NCI-H748 (cell line): ENCODE results near the gene FGF18.

Source experiments
- DNase-seq: peaks from one replicate; lab custom pipeline; 2025; ENCODE audit not compliant: unreplicated experiment; lab: John Stamatoyannopoulos, UW

Gene FGF18

DNA sequence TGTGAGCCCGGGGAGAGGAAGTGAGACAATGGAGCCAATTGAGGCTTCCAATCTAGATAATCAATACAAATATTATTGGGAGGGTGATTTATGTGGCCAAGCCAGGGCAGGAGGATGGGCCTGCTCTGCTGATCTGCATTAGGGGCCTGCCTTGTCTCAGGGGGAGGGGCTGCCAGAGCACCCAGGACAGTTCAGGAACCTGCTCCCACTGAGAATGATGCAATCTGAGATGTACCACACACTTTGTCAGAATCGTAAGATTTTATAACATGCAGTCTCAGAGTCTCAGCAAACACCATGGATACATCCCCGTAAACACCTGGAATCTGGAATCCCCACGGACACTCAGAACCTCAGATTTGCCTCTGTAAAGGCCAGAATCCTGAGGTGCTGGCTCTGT is 19.3 kb downstream of the FGF18 start:
- DNase-seq = no peak

DNA sequence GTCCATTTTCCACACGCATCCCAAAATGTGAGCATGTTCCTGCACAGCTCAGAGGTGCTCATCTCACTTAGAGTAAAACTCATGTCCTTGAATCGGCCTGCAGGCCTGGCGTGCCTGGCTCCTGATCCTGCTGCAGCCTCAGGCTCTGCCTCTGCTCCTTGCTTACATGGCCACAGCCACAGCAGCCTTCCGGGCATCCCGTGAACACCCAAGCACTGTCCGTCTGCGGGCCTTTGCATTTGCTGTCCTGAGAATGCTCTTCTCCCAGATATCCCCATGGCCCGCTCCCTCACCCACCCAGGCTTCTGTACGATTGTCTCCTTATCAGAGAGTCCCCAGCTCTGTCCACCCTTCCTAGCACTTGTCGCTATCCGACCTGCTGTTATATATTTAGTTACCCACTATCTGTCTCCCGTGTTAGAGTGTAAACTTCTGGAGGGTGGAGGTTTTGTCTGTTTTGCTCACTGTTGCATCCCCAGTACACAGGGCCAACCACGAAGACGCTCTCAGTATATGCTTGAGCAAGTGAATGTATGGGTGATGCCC is 21.9 kb downstream of the FGF18 start:
- DNase-seq = no peak

DNA sequence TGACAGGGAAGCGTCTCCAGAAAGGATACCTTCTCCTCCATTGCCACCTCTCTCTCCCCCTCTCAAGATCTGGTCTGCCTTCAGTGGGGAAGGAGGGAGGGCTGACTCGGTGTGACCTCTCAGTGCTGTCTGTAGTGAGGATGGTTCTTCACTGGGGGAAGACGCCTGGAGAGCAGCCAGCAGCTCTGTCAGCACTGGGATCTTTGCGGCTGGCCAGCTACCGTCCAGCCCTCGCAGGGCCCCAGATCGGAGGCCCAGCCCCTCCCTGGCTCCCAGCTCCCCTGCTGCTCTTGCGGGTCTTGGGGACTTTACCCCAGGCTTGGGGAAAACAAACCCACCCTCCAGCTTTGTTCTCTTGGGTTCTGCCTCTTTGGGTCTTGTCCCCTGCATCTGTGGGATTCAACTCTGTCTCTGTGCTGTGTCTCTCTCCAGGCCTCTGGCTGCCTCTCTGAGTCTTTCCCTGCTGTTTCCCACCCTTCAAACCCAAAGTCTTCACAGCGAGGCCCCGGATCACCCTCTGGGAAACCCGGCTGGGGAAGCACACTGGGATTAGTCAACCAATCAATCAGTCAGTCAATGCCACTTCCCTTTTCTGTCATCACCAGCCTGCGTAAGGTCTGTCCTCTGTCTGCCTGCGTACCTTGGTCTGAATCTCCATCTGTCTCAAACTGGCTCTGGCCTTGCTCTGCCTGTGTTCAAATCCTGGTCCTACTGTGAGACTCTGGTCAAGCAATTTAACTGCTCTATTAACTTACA is 23.0 kb downstream of the FGF18 start:
- no peak for DNase-seq

DNA sequence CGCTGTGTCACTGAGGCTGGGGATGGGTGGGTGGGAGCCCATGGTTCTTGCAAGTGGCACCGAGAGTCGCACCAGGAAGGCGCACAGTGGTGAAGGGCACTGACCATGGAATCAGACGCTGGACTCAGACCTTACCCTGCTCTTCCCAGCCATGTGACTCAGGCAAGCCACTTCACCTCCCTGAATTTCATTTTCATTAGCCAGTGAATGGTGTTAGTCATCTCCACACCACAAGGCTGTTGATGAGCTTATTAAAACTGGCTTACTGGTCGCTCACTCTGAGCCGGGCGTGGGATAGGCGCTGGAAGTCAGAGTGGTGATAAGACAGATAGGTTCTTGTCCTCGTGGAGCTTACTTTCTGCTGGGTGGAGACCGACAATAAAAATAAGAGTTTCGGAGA is 25.1 kb downstream of the FGF18 start:
- DNase-seq = no peak

DNA sequence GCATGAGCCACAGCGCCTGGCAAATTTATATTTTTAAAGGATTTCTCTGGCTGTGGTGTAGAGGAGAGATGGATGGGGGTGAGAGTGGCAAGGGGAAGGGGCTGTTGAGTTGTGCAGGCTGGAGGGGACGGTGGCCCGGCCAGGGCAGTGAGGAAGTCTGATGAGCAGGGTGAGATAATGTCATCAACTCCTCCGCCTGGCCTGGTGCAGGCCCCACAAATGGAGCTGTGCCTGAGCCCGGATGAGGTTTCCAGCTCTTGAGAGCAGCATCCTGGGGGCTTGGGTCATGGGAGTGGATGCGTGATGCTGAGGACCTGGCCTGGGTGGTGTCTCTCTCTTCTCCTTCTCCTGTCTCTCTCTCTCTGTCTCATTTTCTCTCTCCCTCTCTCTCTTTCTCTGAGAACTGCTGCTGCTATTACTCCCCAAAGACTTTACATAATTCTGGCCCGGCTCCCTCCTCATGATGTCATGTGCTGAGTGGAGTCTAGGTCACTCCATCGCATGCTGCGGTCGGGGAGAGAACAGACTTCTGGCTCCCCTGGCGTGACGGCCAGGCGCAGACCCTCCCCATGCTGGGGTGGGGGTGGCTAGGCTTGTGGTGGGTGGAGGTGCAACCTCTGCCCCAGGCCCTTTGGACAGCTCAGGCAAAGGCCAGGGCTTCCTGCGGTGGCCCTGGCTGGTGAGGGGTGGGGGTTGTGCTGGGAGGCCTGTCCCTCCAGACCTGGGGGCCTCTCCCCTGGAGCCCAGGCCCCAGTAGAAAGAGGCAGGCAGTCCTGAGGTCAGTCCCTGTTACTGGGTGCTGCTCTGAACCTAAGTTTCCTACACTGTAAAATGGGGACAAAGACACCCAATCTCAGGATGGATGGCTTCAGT is 26.4 kb downstream of the FGF18 start:
- DNase-seq = no peak

DNA sequence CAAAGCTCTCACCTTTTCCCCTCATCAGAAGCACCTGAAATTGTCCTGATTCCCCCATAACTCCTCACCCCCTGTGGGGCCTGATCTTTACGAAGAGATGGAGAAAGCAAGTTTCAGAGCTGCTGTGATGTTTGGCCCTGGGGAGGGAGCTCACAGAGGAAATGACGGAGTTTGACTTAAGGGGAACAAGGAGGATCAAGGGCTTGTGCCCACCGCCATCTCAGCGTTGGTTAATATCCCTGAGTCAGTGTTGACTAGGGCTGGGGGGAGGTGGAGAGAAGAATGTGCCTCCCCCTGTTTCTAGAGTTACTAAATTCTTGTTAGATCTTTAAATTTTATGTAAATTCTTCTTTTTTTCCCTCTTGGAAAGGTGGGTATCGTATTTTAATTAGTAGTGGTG is 27.8 kb downstream of the FGF18 start:
- no peak for DNase-seq

DNA sequence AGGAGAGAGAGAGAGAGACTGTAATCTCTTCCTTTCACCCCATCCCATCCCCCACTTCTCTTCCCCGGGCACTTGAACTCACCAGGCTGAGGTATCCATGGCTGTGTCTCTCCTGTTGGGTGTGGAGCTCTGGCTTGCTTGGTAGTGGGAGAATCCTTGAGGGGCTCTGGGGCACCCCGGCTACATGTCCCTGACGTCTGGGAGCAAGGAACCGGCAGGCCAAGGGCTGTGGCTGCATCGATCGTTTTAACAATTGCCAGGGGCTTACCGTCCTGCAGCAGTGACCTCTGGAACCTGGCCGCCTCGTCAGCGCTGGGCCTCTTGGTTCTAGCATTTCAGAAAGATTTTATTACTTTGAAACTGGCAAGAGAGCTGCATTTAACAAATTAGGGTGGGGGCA is 30.0 kb downstream of the FGF18 start:
- no peak for DNase-seq

DNA sequence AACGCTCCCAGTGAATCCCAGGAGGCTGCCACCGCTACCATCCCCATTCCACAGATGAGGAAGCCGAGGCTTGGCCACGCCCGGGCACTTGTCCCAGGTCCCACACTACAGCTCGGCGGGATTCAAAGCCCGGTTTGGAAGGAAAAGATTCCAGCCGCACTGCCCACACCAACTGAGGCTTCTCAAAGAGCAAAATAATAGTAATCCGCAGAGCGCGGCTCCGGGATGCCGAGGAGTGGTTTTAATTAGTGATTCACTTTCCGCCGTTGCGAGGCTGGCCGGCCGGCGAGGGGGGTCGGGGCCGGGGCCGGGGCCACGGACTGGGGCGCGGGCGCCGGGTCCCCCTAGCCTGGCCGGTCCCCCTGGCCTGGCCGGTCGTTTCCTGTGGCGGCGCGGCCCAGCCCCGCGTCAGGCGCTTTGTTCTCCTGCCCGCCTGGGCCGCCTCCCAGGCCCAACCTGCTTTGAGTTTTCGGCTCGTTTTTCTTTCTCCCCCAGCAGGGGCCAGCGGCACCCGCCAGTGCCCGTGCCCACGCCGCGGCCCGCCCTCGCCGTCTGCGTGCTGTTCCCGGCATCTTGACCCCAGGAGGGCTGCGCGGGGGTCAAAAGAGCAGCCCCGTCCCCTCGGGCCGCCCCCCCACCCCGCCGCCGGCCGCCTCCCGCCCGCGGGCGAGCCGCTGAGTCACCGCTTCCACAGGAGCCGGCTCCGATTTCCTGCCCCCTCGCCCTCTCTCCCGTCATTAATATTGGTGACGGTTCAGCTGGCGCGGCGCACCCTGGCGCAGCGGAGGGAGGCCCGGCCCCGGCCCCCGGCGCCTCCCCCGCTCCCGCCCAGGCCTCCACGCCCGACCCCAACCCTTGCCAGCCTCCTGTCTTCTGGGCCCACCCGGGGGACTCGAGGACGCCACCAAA is 31.2 kb downstream of the FGF18 start:
- no peak for DNase-seq

DNA sequence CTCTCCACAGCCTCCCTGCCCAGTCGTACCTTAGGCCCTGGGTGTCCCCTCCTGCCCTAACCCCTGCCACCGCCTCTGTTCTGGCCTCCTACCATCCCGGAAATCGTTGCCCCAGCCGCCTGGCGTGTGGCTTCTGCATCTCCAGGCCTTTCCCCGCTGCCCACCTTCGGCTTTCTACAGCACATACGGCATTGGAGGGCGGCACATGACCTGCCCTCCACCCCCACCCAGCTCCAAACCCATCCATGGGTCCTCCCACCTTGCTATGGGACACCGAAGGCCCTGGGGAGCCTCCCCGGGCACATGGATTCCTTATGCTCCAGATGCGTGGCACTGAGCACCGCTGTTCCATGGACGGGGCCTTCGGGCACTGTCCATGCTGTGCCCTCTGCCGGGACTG is 32.0 kb downstream of the FGF18 start:
- DNase-seq = no peak

DNA sequence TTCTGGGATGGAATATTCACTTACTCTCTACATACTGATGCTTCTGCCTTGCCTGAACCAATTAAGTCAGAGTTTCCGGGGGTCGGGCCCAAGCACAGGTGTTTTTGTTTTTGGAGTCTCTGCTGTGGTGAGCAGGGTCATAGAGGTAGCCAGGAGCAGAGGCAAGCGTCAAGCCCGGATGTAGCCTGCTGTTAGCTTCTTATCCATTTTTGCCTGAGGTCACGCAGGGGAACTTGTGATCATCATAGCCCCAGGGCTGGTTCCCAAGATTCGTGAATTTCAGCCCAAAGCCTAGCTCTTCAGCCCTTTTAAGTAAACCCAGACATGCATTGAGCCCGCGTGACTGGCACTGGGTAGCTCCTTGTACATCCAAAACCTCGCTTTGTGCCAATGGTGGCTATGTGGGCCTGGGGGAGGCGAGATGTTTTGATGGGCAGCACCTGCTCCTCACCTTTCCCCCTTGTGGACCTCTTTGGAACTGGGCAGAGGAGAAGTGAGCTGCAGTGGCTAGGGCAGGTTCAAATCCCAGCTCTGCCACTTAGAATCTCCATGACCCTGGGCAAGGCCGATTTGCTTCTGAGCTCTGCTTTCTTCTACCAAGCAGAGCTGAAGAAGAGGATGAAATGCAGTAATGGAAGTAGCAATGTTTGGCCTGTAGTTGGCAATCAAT is 33.7 kb downstream of the FGF18 start:
- DNase-seq = no peak

DNA sequence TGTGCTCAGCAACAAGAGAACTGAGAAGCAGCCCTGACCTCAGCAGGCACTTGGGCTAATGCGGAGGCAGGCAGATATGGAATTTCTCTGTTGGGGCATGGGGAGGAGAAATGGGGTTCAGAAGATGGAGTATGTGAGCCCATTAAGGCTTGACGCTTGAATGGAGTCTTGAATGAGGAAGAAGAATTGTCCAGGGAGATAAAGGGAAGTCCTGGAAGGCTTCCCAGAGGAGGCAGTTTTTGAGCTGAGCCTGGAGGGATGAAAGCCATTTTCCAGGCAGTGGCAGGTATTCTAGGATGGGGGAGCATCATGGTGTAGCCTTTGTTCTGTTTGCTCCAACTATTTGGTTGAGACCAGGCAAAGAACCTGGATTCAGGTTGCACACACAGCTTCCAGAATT is 34.5 kb downstream of the FGF18 start:
- DNase-seq = no peak

DNA sequence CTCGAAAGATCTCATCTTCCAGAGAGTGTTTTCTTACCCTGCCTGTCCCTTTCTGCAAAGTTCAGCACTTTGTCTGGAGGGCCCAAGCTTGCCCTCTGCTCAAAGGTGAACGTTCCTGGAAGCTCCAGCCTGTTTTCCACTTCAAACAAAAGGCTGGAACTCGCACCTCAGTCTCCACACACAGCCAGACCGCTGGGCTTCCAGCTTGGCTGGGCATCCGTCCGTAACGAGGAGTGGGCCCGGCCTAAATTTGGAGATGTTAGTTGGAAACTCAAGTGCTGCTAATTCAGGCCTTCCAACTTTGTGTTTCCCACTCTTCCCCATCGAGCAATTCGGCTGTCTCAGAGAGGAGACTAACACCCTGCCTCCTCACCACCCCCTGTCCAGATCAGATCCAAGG is 35.1 kb downstream of the FGF18 start:
- DNase-seq = no peak

DNA sequence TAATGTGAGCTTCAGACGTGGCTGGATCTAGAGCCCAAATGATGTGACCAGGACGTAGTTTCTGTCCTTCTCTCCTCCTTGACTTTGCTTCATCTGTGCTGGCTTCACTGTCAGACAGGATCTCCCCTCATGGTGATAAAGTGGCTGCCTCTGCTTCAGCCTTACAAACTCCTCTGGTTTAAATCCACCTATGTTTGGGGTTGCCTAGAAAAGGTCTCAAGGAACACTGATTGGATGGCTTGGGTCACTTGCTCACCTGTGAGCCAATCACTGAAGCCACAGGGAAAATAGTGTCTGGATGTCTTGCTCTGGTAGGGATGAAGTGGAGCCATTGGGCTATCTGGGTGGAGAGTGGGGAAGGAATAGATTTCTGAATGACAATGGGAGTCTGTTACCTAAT is 36.1 kb downstream of the FGF18 start:
- DNase-seq = no peak

DNA sequence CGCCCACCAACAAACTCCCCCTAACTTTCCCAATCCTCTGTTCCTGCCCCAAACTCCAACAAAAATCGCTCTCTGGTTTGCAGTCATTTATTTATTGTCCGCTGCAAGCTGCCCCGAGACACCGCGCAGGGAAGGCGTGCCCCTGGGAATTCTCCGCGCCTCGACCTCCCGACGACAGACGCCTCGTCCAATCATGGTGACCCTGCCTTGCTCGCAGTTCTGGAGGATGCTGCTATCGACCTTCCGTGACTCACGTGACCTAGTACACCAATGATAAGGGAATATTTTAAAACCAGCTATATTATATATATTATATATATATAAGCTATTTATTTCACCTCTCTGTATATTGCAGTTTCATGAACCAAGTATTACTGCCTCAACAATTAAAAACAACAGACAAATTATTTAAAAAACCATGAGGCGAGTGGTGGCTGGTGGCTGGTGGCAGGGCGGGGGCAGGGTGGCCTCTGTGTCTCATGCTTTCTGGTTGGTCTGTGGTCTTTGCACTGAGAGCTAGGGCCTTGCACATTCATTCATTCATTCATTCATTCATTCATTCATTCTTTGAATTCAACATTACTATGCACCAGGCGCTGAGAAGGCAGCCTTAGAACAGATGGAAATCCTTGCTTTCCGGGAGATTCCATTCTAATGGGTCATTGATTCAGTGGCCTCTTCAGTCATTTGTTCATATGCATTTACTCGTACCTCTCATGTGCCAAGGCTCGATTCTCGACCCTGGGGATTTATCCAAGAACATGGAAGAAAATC is 37.9 kb downstream of the FGF18 start:
- DNase-seq = no peak

DNA sequence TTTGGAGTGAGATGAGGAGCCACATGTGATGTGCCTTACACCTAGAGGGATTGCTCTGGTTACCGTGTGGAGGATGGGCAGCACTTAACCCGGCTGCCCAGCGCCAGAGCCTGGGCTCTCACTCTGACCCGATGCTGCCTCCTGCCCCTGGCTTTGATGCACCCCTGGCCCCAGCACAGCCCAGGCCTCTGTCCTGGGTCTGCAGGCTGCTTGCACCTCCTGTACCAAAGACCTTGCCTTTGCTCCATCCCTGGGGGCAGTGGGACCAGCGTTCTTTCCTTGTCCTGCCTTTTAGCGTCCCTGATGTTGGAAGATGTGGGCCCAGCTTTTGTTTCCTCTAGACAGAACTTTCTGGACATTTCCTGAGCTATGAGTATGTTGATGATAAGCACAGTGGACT is 40.4 kb downstream of the FGF18 start:
- no peak for DNase-seq

DNA sequence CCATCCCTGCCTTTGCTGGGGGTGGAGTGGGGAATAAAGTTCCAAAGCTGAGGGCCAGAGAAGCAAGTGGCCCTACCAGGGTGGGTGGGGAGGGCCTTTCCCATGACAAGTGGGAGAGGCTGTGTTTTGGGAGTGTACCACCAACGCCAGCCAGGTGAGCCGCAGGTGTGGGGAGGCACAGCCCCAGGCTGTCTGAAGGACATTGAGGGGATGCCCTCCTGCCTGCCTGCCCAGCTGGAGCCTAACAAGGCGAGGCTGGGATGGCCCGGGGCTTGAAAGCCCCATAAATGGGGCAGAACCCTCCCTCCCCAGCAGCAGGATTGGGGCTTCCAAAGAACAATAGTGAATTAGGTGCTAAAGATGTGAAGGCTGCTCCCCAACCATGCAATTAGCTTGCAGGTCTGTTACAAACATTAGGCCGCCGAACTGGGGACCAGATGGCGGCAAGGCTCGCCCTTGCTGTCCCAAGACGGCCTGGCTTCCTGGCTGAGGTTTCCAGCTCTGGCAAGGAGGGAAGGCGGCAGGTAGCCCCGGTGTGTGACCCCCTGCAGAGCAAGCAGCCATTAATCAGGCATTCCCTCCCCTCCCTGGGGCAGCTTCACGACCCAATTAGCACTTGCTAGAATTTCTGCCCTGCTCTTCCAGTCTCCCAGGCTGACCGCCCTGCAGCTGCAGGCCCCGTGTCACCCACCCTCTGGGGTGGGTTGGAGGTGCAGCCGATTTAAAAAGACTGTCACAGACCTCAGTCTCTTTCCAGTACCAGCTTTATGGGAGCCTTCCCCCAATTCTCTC is 42.9 kb downstream of the FGF18 start:
- DNase-seq = peak; percentile 28

DNA sequence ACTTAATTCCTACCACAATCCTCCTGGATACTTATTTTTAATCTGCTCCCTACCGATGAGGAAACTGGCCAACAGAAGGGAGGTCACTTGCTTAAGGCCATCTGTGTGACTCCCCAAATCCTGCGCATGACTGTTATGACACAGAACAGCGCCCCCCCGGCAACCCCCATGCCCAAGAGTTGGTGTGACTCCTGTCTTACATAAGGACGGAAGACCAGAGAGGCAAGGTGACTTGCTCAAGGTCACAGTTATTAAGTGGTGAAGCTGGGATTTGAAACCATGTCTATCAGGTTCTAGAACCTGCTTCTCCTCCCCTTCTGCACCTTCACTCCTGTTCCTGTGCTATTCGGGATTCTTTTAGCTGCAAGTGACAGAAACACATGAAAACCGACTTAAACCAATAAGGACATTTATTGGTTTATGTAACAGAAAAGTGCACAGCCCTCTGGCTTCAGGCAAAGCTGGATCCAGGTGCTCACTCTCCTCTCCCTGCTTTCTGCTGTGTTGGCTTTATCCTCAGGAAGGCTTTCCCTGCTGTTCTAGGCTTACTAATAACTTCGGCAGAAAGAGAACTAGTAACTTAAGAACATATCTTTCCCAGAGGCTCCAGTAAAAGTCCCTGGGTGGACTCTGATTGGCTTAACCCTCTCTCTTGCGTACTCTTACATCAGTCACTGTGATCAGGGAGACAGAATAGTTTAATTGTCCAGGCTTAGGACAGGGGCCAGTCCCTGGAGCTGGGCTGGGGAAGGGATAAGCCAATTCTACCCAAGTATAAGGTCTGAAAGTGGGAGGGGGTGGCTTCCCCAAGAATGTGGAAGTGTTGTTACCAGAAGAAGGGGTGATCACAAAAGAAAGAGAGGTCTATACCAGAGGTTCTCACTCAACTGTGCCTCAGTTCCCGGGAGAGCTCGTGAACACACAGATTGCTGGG is 43.7 kb downstream of the FGF18 start:
- DNase-seq = no peak

DNA sequence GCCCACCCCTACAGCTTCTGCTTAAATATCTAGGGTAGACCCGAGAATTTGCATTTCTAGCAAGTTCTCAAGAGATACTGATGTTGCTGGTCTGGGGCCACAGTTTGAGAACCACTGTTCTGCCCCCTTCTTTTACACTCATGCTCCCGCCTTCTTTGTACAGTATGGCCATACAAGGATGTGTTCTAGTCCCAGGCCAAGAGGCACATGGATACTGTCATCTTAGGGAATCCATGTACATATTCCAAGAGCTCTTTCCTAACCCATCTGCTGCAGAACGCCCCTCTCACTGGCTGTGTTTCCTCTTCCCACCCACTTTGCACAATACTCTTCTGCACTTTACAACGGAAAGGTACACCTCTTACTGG is 44.4 kb downstream of the FGF18 start:
- DNase-seq = no peak
